Inferior parietal cortex (tissue), 1 donor: ENCODE results near the gene CCT4.
"Not testable (repeated sequence)": the region's sequence is repeated elsewhere in the genome, so short reads cannot be mapped to it uniquely, and the experiment has no call there.

Source experiments
- DNase-seq: peaks from one replicate; pipeline ENCODE4 v3.0.0-alpha.2; 2016; ENCODE audit errors: extremely low spot score

Gene CCT4

GRCh38 chr2:61879351-61879750 is 9.1 kb downstream of the CCT4 start:
- not testable (repeated sequence) for DNase-seq

DNA sequence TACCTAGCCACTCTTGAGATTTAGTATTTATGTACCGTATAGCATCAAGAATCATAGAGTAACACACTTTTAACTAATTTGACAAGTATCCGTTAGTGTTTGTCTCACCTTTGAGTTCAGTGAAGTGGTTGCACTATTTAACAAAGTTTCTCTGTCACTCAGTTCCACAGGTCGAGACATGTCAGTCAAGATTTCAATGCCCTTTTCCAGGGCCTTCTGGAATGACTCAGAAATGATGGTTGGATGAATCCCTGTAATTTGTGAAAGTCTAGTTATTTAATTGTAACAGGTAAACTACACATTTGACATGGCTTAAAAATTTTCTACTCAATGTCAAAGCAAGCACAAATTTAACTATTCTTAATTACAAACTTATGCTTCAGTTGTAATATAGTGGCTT is 9.7 kb downstream of the CCT4 start:
- DNase-seq, result no peak

GRCh38 chr2:61877571-61878245 is 10.7 kb downstream of the CCT4 start:
- DNase-seq, result no peak

DNA sequence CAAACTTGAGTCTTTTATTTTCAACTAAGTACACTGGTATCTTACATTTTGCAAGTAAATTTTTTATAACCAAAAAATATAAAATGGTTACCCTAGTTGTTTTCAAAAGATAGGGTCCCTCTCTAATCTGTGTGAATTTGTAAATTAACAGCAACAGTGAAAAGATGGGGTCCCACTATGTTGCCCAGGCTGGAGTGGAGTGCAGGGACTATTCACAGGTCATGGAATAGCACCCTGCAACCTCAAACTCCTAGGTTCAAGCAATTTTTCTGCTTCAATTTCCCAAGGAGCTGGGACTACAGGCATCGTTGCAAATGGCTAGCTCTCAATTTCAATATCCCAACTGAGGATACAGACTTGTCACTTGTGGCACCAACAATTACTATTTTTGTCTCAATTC is 12.1 kb downstream of the CCT4 start:
- DNase-seq, result no peak

GRCh38 chr2:61866482-61867089 is 21.9 kb downstream of the CCT4 start:
- DNase-seq, result not testable (repeated sequence)

GRCh38 chr2:61862085-61862484 is 26.4 kb downstream of the CCT4 start:
- no peak for DNase-seq

GRCh38 chr2:61857224-61857623 is 31.2 kb downstream of the CCT4 start:
- DNase-seq, result no peak

- no peak for DNase-seq
Observed at GRCh38 chr2:61855318-61855613, 33.2 kb downstream of the CCT4 start.

- peak; percentile 97 for DNase-seq
Observed at GRCh38 chr2:61854564-61855317, 33.7 kb downstream of the CCT4 start.

- DNase-seq, result peak; percentile 89
Observed at GRCh38 chr2:61853847-61854563, 34.5 kb downstream of the CCT4 start, which contains the start of gene FAM161A. TSS of gene FAM161A (minus strand) at chr2:61854060. CDS start at chr2:61854041, 19 bp downstream.

- no peak for DNase-seq
Observed at GRCh38 chr2:61853086-61853846, 35.2 kb downstream of the CCT4 start.

DNA sequence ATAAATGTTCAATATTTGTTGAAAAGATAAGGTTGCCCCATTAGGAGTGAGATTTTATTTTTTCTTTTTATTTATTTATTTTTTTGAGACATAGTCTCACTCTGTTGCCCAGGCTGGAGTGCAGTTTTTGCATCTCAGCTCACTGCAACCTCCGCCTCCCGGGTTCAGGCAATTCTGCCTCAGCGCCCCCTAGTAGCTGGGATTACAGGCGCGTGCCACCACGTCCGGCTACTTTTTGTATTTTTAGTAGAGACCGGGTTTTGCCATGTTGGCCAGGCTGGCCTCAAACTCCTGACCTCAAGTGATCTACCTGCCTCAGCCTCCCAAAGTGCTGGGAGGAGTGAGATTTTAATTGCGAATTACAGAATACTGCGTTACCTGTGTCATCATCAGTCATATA is 37.2 kb downstream of the CCT4 start:
- not testable (repeated sequence) for DNase-seq

GRCh38 chr2:61845320-61845719 is 43.1 kb downstream of the CCT4 start:
- DNase-seq, result no peak

GRCh38 chr2:61841286-61841685 is 47.2 kb downstream of the CCT4 start:
- DNase-seq, result no peak

GRCh38 chr2:61834893-61835292 is 53.6 kb downstream of the CCT4 start:
- DNase-seq, result no peak

DNA sequence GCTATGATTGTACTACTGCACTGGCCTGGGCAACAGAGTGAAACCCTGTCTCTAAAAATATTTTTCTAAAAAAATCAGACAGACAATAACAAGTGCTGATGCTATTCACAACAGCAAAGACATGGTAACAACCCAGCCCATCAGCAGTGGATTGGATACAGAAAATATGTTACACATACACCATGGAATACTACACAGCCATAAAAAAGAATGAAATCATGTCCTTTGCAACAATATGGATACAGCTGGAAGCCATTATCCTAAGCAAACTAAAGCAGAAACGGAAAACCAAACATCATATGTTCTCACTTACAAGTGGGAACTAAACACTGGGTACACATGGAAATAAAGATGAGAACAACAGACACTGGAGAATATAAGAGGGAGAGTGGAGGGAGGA is 54.5 kb downstream of the CCT4 start:
- DNase-seq, result no peak

DNA sequence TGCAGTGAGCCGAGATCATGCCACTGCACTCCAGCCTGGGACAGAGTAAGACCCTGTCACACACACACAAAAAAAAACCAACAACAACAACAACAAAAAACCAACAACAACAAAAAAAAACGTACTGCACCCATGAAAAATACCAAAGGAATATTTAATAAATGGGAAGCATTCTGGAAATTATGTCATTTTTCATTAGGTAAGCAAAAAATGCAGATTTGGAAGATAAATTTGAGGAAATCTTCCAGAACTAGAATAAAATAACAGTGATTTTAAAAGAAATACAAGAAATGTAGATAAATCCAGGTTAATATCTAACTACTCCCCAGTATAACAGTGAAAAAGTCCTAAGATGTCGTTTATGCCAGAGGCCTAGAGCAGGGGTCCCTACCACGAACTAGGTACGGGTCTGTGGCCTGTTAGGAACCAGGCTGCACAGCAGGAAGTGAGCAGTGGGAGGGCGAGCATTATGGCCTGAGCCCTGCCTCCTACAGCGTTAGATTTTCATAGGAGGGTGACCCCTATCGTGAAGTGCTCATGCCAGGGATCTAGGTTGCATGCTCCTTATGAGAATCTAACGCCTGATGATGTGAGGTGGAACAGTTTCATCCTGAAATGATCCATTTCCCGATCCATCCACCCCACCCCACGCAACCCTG is 56.1 kb downstream of the CCT4 start:
- DNase-seq, result no peak

GRCh38 chr2:61822255-61822654 is 66.2 kb downstream of the CCT4 start:
- DNase-seq, result no peak
